ENCODE data around the gene FHIP1B.

FHIP1B gene

DNA sequence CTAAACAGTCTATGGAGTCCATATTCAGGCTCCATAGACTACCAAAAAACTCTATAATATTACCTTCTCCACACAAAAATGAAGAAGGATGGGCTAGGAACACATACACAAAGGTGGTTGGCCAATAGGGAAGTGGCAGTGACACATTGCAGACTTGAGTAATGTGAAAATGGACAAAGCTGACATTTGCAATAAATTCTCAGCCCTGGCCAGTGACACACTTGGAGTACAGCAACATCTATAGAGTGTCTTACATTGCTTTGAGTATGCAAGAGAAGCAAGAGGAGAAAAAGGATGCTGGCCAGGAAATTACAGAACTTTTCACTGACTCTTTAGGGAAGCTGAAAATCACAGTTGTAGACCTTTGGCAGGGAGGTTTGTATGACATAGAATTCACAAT, 42.7 kb downstream of the FHIP1B start:
- no peak for TF ChIP-seq POLR2AphosphoS5 (IDR thresholded peaks at IDR 0.05; ENCODE audit: low read depth, low read length)
- TF ChIP-seq REST (IDR thresholded peaks at IDR 0.05; ENCODE audit: insufficient read depth in 1 of 2, low read depth in 2 of 2, low read length in 2 of 2), result no peak
- TF ChIP-seq TAF1 (IDR thresholded peaks at IDR 0.05; ENCODE audit: borderline replicate concordance, insufficient read depth, low read length), result no peak
- TF ChIP-seq SIN3A (IDR thresholded peaks at IDR 0.05; ENCODE audit: borderline replicate concordance, insufficient read depth, low read length), result no peak
- TF ChIP-seq FOXP2 (optimal IDR thresholded peaks at IDR 0.05; ENCODE audit: borderline replicate concordance, extremely low read depth, extremely low read length, insufficient read depth), result no peak

DNA sequence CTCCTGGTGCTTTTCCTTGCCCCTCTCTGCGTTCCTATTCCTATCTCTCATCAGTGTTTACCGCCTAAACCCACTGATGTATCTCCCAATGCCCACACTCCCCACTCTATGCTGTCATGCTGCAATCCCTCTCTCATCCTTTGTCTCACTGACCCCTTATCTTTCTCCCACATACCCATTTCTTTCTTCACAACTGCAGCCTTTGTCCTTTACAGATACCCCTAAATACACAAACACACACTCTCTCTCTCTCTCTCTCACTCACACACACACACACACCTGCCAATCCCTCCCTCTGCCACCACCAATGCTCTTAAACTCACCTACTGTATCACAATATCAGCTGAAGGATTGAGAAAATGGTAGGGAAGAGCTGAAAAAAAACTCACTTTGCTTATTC, 59.0 kb downstream of the FHIP1B start:
- no peak for TF ChIP-seq TAF1 (IDR thresholded peaks at IDR 0.05; ENCODE audit: borderline replicate concordance, insufficient read depth, low read length)
- no peak for TF ChIP-seq REST (IDR thresholded peaks at IDR 0.05; ENCODE audit: insufficient read depth in 1 of 2, low read depth in 2 of 2, low read length in 2 of 2)
- no peak for TF ChIP-seq POLR2AphosphoS5 (IDR thresholded peaks at IDR 0.05; ENCODE audit: low read depth, low read length)
- TF ChIP-seq SIN3A (IDR thresholded peaks at IDR 0.05; ENCODE audit: borderline replicate concordance, insufficient read depth, low read length), result no peak
- TF ChIP-seq FOXP2 (optimal IDR thresholded peaks at IDR 0.05; ENCODE audit: borderline replicate concordance, extremely low read depth, extremely low read length, insufficient read depth), result no peak

DNA sequence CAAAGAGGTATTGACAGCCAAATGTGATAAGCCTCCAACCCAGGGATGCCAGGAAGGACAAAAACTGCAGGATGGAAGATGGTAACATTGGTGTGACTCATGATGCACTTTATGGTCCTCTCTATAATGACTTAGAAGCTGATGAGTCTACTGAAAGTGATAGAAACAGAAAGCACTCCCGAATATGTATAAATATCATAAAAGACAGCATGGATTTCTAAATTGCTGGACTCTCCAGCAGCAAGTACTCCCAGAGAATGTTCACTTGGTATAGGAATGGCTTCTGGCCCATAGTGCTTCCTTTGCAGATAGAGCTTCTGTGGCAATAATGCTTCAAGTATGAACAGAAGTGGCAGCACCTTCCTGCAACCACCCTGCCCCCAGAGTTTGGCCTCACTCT, 64.2 kb downstream of the FHIP1B start, which contains the start of gene OR52B2:
OR52B2 (minus strand) TSS at position 101 of the 400 bp plus-strand sequence; CDS start at position 101, 0 bp downstream.
- TF ChIP-seq TAF1 (IDR thresholded peaks at IDR 0.05; ENCODE audit: borderline replicate concordance, insufficient read depth, low read length), result no peak
- no peak for TF ChIP-seq SIN3A (IDR thresholded peaks at IDR 0.05; ENCODE audit: borderline replicate concordance, insufficient read depth, low read length)
- no peak for TF ChIP-seq POLR2AphosphoS5 (IDR thresholded peaks at IDR 0.05; ENCODE audit: low read depth, low read length)
- no peak for TF ChIP-seq REST (IDR thresholded peaks at IDR 0.05; ENCODE audit: insufficient read depth in 1 of 2, low read depth in 2 of 2, low read length in 2 of 2)
- TF ChIP-seq FOXP2 (optimal IDR thresholded peaks at IDR 0.05; ENCODE audit: borderline replicate concordance, extremely low read depth, extremely low read length, insufficient read depth), result no peak

Data from PFSK-1 (cell line).